Endothelial cell (in vitro differentiated cells): ENCODE data around the gene CDC42EP3. TPM values are rescaled to one million over a fixed set of nuclear protein-coding genes. Genes with fewer than 3 reads are reported as not detected.

ENCODE experiments used
- DNase-seq: peaks from one replicate; pipeline ENCODE4 v3.0.0; 2021; ENCODE audit warnings: low spot score
- H3K27ac Mint-ChIP-seq: one replicate; pipeline ENCODE4 v1.8.0; 2021; ENCODE audit warnings: mixed read lengths, inconsistent platforms; ENCODE audit not compliant: unreplicated experiment
- H3K27me3 Mint-ChIP-seq: one replicate; pipeline ENCODE4 v1.8.0; 2021; ENCODE audit warnings: mild to moderate bottlenecking, moderate library complexity, mixed read lengths, inconsistent platforms; ENCODE audit not compliant: unreplicated experiment
- H3K36me3 Mint-ChIP-seq: one replicate; pipeline ENCODE4 v1.8.0; 2021; ENCODE audit warnings: mild to moderate bottlenecking, low read depth, mixed read lengths, inconsistent platforms; ENCODE audit not compliant: unreplicated experiment
- H3K4me1 Mint-ChIP-seq: one replicate; pipeline ENCODE4 v1.8.0; 2021; ENCODE audit warnings: mild to moderate bottlenecking, mixed read lengths, inconsistent platforms; ENCODE audit not compliant: unreplicated experiment
- H3K4me3 Mint-ChIP-seq: one replicate; pipeline ENCODE4 v1.8.0; 2021; ENCODE audit warnings: mild to moderate bottlenecking, mixed read lengths, inconsistent platforms; ENCODE audit not compliant: unreplicated experiment
- H3K9me3 Mint-ChIP-seq: one replicate; pipeline ENCODE4 v1.8.0; 2021; ENCODE audit warnings: mixed read lengths, inconsistent platforms; ENCODE audit not compliant: unreplicated experiment
- CTCF ChIP-seq: fragments of 200-600 bp; sonication (generic); IDR thresholded peaks from one replicate; pipeline ENCODE4 v1.5.0; 2021; ENCODE audit warnings: antibody characterized with exemption; ENCODE audit not compliant: unreplicated experiment
- total RNA-seq: library from RNA; stranded (reverse); fragmentation: NEBNext Ultra II Directional; extraction: Animal tissue kit (Norgen Biotek cat#: 25700); gene quantifications from one replicate; pipeline ENCODE4 v1.2.1, GENCODE V29; 2021; ENCODE audit not compliant: unreplicated experiment

Gene CDC42EP3
- total RNA-seq, 1 donor from 2014 or later: 53.1 TPM

GRCh38 chr2:37713258-37713700 is 41.8 kb upstream of the CDC42EP3 start:
- H3K27ac Mint-ChIP-seq: no peak overlapping the region
- TF ChIP-seq CTCF: no peak
- H3K27me3 Mint-ChIP-seq: no peaks in the 10 kb centered on the region
- H3K4me1 Mint-ChIP-seq: peaks cover 18% of the 10 kb centered on the region
- H3K4me3 Mint-ChIP-seq: no peak overlapping the region
- H3K36me3 Mint-ChIP-seq: no peaks in the 10 kb centered on the region
- no peak for DNase-seq
- H3K9me3 Mint-ChIP-seq: no peaks in the 10 kb centered on the region

DNA sequence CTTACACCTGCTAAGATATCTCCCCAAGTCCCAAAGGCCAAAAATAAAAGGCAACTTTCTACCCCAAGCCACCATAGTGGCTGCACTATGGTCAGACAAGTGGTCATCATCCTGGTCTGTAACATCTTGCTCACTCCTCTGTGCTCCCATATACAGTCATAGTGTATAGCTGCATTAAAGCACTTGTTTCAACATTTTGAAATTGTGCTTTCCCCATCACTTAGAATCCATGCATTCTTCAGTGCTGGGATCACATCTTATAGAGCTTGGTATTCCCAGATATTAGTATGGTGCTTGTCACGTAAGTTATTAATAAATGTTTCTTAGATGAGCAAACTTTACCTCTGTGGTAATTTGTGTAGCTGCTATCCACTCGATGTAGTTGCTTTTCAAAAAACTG is 40.4 kb upstream of the CDC42EP3 start:
- Mint-ChIP-seq H3K4me3 (no peak overlapping the region), H3K27ac (no peak overlapping the region), H3K4me1 (peaks cover 18% of the 10 kb centered on the region), H3K9me3 (no peaks in the 10 kb centered on the region), H3K36me3 (no peaks in the 10 kb centered on the region), H3K27me3 (no peaks in the 10 kb centered on the region)
- DNase-seq: no peak
- TF ChIP-seq CTCF: no peak

- peak; percentile 8 for DNase-seq
- H3K27me3 Mint-ChIP-seq: no peaks in the 10 kb centered on the region
- no peaks in the 10 kb centered on the region for H3K9me3 Mint-ChIP-seq
- H3K27ac Mint-ChIP-seq: no peak overlapping the region
- no peaks in the 10 kb centered on the region for H3K36me3 Mint-ChIP-seq
- no peak overlapping the region for H3K4me3 Mint-ChIP-seq
- H3K4me1 Mint-ChIP-seq: peaks cover 18% of the 10 kb centered on the region
- TF ChIP-seq CTCF: no peak
Measured at GRCh38 chr2:37711308-37711731, 39.9 kb upstream of the CDC42EP3 start.

GRCh38 chr2:37709111-37709510 is 37.7 kb upstream of the CDC42EP3 start:
- no peaks in the 10 kb centered on the region for H3K9me3 Mint-ChIP-seq
- DNase-seq: no peak
- no peak for TF ChIP-seq CTCF
- H3K4me3 Mint-ChIP-seq: no peak overlapping the region
- H3K4me1 Mint-ChIP-seq: peaks cover 18% of the 10 kb centered on the region
- no peak overlapping the region for H3K27ac Mint-ChIP-seq
- H3K27me3 Mint-ChIP-seq: no peaks in the 10 kb centered on the region
- no peaks in the 10 kb centered on the region for H3K36me3 Mint-ChIP-seq

DNA sequence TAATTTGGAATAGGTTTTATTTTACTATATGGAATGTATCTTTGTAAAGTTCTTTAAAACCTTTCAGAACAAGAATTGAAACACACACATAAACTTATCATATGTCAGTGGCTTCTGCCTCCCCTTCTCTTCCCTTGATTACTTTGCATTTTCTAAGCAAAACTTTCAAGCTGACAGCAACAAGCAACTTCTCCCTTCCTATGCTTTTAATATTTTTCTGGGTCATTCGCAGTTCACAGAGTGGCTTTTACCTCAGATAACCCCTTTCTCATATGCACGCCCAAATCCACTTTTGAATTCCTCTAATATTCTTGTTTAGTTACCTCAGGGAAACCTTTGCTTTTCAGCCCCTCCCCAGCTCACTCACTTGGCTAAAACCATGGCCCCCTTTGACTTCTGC is 36.7 kb upstream of the CDC42EP3 start:
- H3K9me3 Mint-ChIP-seq: no peaks in the 10 kb centered on the region
- H3K27me3 Mint-ChIP-seq: no peaks in the 10 kb centered on the region
- peaks cover 18% of the 10 kb centered on the region for H3K4me1 Mint-ChIP-seq
- TF ChIP-seq CTCF: no peak
- H3K36me3 Mint-ChIP-seq: no peaks in the 10 kb centered on the region
- DNase-seq: no peak
- no peak overlapping the region for H3K4me3 Mint-ChIP-seq
- no peak overlapping the region for H3K27ac Mint-ChIP-seq
